Smooth muscle cell (in vitro differentiated cells): ENCODE data around the gene PCDH19. TPM values are rescaled to one million over a fixed set of nuclear protein-coding genes. Genes with fewer than 3 reads are reported as not detected.
"Not testable (repeated sequence)": the region's sequence is repeated elsewhere in the genome, so short reads cannot be mapped to it uniquely, and the experiment has no call there.

Source experiments
- DNase-seq: peaks from one replicate; lab custom pipeline; 2025; ENCODE audit not compliant: unreplicated experiment; lab: John Stamatoyannopoulos, UW
- H2AFZ ChIP-seq: fragments of 200-600 bp; sonication (generic); 2 replicates; pipeline ENCODE4 v1.6.0; 2016; ENCODE audit warnings: antibody characterized with exemption, low read depth, mild to moderate bottlenecking
- H3F3A ChIP-seq: fragments of 200-600 bp; sonication (generic); 2 replicates; pipeline ENCODE4 v1.6.0; 2017; ENCODE audit warnings: antibody characterized with exemption, low read depth
- H3K27ac ChIP-seq: fragments of 200-600 bp; sonication (generic); 2 replicates; pipeline ENCODE4 v1.5.1; 2016; ENCODE audit warnings: low read depth, mild to moderate bottlenecking
- H3K27me3 ChIP-seq: fragments of 200-600 bp; sonication (generic); 2 replicates; pipeline ENCODE4 v1.6.1; 2016; ENCODE audit warnings: low read depth, mild to moderate bottlenecking
- H3K36me3 ChIP-seq: fragments of 200-600 bp; sonication (generic); 2 replicates; pipeline ENCODE4 v1.5.1; 2016; ENCODE audit warnings: low read depth
- H3K4me1 ChIP-seq: fragments of 200-600 bp; sonication (generic); 2 replicates; pipeline ENCODE4 v1.5.1; 2016; ENCODE audit warnings: low read depth
- H3K4me2 ChIP-seq: fragments of 200-600 bp; sonication (generic); 2 replicates; pipeline ENCODE4 v1.6.0; 2016; ENCODE audit warnings: mild to moderate bottlenecking
- H3K4me3 ChIP-seq: fragments of 200-600 bp; sonication (generic); 2 replicates; pipeline ENCODE4 v1.5.1; 2016; ENCODE audit warnings: mild to moderate bottlenecking
- H3K79me2 ChIP-seq: fragments of 200-600 bp; sonication (generic); 2 replicates; pipeline ENCODE4 v1.6.0; 2016; ENCODE audit warnings: low read depth, mild to moderate bottlenecking
- H3K9ac ChIP-seq: fragments of 200-600 bp; sonication (generic); 2 replicates; pipeline ENCODE4 v1.6.0; 2016; ENCODE audit warnings: low read depth
- H3K9me3 ChIP-seq: fragments of 200-600 bp; sonication (generic); replicated peaks from 2 replicates; pipeline ENCODE4 v1.5.1; 2016; ENCODE audit warnings: low read depth
- H4K20me1 ChIP-seq: fragments of 200-600 bp; sonication (generic); 2 replicates; pipeline ENCODE4 v1.6.0; 2016; ENCODE audit warnings: low read depth
- CTCF ChIP-seq: fragments of 200-600 bp; sonication (generic); IDR thresholded peaks from 2 replicates; pipeline ENCODE4 v1.5.1; 2017; ENCODE audit warnings: borderline replicate concordance, mild to moderate bottlenecking, antibody characterized with exemption; ENCODE audit not compliant: insufficient read depth, poor library complexity, severe bottlenecking
- WGBS: methylation state at CpG from one replicate; pipeline ENCODE4 v1.1.7; 2016; ENCODE audit warnings: low lambda C conversion rate; 5-methylcytosine and 5-hydroxymethylcytosine counted together
- polyA plus RNA-seq: library from polyadenylated mRNA; unstranded; fragments of >200 nt; fragmentation: Nextera tagmentation; extraction: Ambion mirVana; gene quantifications from 2 replicates; pipeline ENCODE4 v1.2.1, GENCODE V29; 2016
- total RNA-seq: library from RNA; depleted of rRNA; stranded (reverse); fragments of >200 nt; gene quantifications from 2 replicates; pipeline ENCODE4 v1.2.3, GENCODE V29; 2014

PCDH19 gene
- total and polyA plus RNA-seq, 2 experiments from 2014 or later, result 7.5 to 16.8 TPM

- Histone ChIP-seq H3K4me3 (no peak overlapping the region), H3K9ac (no peak overlapping the region), H2AFZ (no peak overlapping the region), H4K20me1 (no peaks in the 10 kb centered on the region), H3K4me1 (no peaks in the 10 kb centered on the region), H3K79me2 (no peaks in the 10 kb centered on the region), H3K9me3 (peaks cover 6% of the 10 kb centered on the region), H3K36me3 (no peaks in the 10 kb centered on the region), H3K27me3 (no peaks in the 10 kb centered on the region), H3K4me2 (no peak overlapping the region), H3F3A (no peaks in the 10 kb centered on the region), H3K27ac (no peak overlapping the region)
- TF ChIP-seq CTCF, result no peak
- DNase-seq, result no peak
These were observed 35.5 kb upstream of the PCDH19 start for GRCh38 chrX:100445593-100445992.

GRCh38 chrX:100441321-100441720 lies 31.2 kb upstream of the PCDH19 start:
- not testable (repeated sequence) for DNase-seq
- 74% methylated on average over 7 of the region's 7 CpGs for WGBS

GRCh38 chrX:100440006-100440405 lies 29.9 kb upstream of the PCDH19 start:
- Histone ChIP-seq H3K4me2 (no peak overlapping the region), H3K36me3 (no peaks in the 10 kb centered on the region), H4K20me1 (no peaks in the 10 kb centered on the region), H3K9me3 (peaks cover 6% of the 10 kb centered on the region), H3K4me1 (no peaks in the 10 kb centered on the region), H2AFZ (no peak overlapping the region), H3K27me3 (no peaks in the 10 kb centered on the region), H3K9ac (no peak overlapping the region), H3F3A (no peaks in the 10 kb centered on the region), H3K79me2 (no peaks in the 10 kb centered on the region), H3K27ac (no peak overlapping the region), H3K4me3 (no peak overlapping the region)
- DNase-seq, result no peak
- WGBS, result 68% methylated on average over 2 of the region's 2 CpGs
- TF ChIP-seq CTCF, result no peak

More at GRCh38 chrX:100441321-100441720, 31.2 kb upstream of the PCDH19 start:
- not testable (repeated sequence) for H2AFZ ChIP-seq, H3F3A ChIP-seq, H3K79me2 ChIP-seq, H3K27ac ChIP-seq, H4K20me1 ChIP-seq, H3K9me3 ChIP-seq, H3K9ac ChIP-seq, H3K4me3 ChIP-seq, H3K27me3 ChIP-seq, H3K36me3 ChIP-seq, H3K4me1 ChIP-seq, H3K4me2 ChIP-seq

GRCh38 chrX:100435726-100436125 lies 25.7 kb upstream of the PCDH19 start:
- H3K9ac ChIP-seq, result no peak overlapping the region
- no peaks in the 10 kb centered on the region for H3K27me3 ChIP-seq
- no peak for TF ChIP-seq CTCF
- no peaks in the 10 kb centered on the region for H3K4me1 ChIP-seq
- H3K9me3 ChIP-seq, result no peaks in the 10 kb centered on the region
- no peaks in the 10 kb centered on the region for H4K20me1 ChIP-seq
- H3K4me3 ChIP-seq, result no peak overlapping the region
- H3K27ac ChIP-seq, result no peak overlapping the region
- H3K36me3 ChIP-seq, result no peaks in the 10 kb centered on the region
- H3K79me2 ChIP-seq, result no peaks in the 10 kb centered on the region
- DNase-seq, result no peak
- H3K4me2 ChIP-seq, result no peak overlapping the region
- H2AFZ ChIP-seq, result no peak overlapping the region
- H3F3A ChIP-seq, result no peaks in the 10 kb centered on the region
